NCI-H345 (cell line): ENCODE data around the gene RASA3.

Experiments
- DNase-seq: peaks from one replicate; lab custom pipeline; 2025; lab: John Stamatoyannopoulos, UW

The RASA3 gene

GRCh38 chr13:113981194-113981605, 151.2 kb downstream of the RASA3 start:
- peak; percentile 99 for DNase-seq

- peak; percentile 48 for DNase-seq
These were observed 151.8 kb downstream of the RASA3 start for GRCh38 chr13:113980489-113981064.

- DNase-seq = no peak
These were observed 152.5 kb downstream of the RASA3 start for GRCh38 chr13:113979791-113980471.

GRCh38 chr13:113978741-113979481, 153.5 kb downstream of the RASA3 start:
- DNase-seq = peak; percentile 27

GRCh38 chr13:113977976-113978375, 154.4 kb downstream of the RASA3 start:
- no peak for DNase-seq

- no peak for DNase-seq
These were observed 155.4 kb downstream of the RASA3 start for GRCh38 chr13:113976711-113977684.

GRCh38 chr13:113975416-113975815, 157.0 kb downstream of the RASA3 start:
- no peak for DNase-seq

GRCh38 chr13:113974304-113975281, 157.8 kb downstream of the RASA3 start:
- DNase-seq = no peak

GRCh38 chr13:113973218-113974164, 158.9 kb downstream of the RASA3 start, which contains the start of gene C13orf46:
TSS of gene C13orf46 (minus strand) at chr13:113974076. CDS start at chr13:113973997, 79 bp downstream.
- DNase-seq = no peak

- no peak for DNase-seq
These were observed 159.8 kb downstream of the RASA3 start for GRCh38 chr13:113972451-113973217.

- DNase-seq = no peak
These were observed 160.8 kb downstream of the RASA3 start for GRCh38 chr13:113971471-113972231.

- DNase-seq = no peak
These were observed 161.5 kb downstream of the RASA3 start for GRCh38 chr13:113970810-113971470.

- DNase-seq = no peak
These were observed 162.3 kb downstream of the RASA3 start for GRCh38 chr13:113969973-113970611.

GRCh38 chr13:113969311-113969972, 163.0 kb downstream of the RASA3 start:
- DNase-seq = no peak

- DNase-seq = no peak
These were observed 163.7 kb downstream of the RASA3 start for GRCh38 chr13:113968463-113969310.
